NCI-H187 treated with DMSO at 0.1 percent for 48 hours (cell line): ENCODE data around the gene RPL6.
"Not testable (repeated sequence)": the region's sequence is repeated elsewhere in the genome, so short reads cannot be mapped to it uniquely, and the experiment has no call there.

ENCODE experiments used
- DNase-seq: peaks from one replicate; lab custom pipeline; 2025; lab: John Stamatoyannopoulos, UW

The RPL6 gene

DNA sequence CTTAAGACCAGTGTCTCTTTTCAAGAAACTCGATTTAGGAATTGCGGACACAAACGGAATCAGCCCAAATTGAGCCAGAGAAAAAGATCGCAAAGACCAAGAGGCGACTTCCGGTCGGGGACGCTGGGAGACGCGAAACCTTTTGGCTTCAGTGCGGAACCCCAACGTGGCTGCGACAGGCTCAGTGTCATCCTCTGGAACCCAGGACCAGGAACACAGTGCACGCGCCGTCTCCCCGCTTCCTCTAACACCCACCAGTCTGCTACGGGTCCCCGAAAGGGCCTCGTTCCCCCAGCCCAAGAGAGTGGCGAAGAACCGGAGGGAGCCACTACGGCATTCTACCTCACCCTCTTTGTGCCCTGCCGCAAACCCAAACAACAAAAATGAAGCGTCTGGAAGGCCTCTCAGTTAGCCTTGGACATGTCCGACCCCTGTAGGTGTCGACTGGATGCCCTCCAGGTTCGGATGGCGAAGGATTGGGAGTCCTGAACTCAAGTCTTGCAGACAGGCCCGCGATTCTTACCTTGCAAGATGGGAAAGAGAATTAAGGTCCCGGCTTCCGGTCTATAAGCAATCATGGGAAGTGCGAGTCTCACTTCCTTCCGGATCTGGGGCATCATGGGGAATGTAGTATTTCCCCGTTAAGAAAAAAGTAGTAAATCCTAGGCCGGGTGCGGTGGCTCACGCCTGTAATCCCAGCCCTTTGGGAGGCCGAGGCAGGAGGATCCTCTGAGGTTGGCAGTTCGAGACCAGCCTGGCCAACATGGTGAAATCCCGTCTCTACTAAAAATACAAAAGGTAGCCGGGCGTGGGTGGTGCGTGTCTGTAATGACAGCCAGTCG, at the start of gene RPL6:
Gene RPL6, minus strand, starts transcription at position 542 of the 842 bp plus-strand sequence. CDS start 949 bp downstream, outside the sequence.
- DNase-seq: peak; percentile 68

DNA sequence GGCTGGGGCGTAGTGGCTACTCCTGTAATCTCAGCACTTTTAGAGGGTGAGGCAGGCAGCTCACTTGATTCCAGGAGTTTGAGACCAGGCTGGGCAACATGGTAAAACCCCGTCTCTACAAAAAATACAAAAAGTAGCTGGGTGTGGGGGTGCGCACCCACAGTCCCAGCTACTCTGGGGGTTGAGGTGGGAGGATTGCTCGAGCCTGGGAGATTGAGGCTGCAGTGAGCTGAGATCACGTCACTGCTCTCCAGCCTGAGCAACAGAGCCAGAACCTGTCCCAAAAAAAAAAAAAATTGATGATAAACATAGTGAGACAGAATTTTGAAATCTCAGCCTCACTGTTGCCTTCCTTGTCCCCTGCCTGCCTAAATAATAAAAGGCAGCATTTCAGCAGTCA, 49.3 kb upstream of the RPL6 start:
- no peak for DNase-seq

- DNase-seq: no peak
Observed at GRCh38 chr12:112458330-112458729, 48.9 kb upstream of the RPL6 start.

DNA sequence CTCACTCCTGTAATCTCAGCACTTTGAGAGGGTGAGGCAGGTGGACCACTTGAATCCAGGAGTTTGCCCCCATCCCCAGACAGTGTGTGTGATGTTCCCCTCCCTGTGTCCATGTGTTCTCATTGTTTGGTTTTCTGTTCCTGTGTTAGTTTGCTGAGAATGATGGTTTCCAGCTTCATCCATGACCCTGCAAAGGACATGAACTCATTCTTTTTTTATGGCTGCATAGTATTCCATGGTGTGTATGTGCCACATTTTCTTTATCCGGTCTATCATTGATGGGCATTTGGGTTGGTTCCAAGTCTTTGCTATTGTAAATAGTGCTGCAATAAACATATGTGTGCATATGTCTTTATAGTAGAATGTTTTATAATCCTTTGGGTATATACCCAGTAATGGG, 47.7 kb upstream of the RPL6 start:
- DNase-seq: not testable (repeated sequence)

DNA sequence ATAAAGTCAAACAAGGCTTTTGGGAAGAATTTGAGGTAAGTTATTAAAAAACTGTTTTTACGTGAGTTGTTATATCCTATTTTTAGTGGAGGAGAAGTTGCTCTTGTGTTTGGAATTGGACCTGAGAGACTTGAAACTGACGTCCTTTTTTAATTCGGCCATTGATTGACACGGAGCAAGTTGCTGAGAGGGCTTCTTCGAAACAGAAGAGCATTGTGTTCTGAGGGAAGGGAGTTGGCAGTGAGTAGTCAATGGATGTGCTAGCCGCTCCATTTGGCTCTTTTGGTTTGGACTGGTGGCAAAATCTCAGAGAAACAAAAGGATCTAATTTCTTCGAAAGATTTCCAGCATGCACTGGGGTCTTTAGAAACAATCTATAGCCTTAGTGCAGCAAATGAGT, 46.6 kb upstream of the RPL6 start:
- DNase-seq: no peak

GRCh38 chr12:112450725-112451124, 41.3 kb upstream of the RPL6 start:
- no peak for DNase-seq

- not testable (repeated sequence) for DNase-seq
Observed at GRCh38 chr12:112448165-112448564, 38.8 kb upstream of the RPL6 start.

DNA sequence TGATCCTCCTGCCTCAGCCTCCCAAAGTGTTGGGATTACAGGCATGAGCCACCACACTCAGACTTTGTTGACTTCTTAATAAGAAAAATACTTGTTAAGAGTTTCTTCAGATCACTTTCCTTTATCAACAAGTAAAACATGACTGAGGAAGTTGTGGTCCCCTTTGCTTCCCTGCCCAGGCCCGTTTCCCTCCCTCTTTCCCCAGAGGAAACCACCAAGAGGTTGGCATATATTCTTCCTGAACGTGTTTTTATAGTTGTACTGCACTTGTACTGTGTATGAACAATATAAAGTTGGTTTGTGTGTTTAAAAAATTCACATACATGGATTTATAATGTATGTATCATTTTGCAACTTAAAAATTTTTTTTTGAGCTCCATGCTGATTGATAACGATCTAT, 37.7 kb upstream of the RPL6 start:
- DNase-seq: no peak

- no peak for DNase-seq
Observed at GRCh38 chr12:112446008-112446725, 36.8 kb upstream of the RPL6 start.

- DNase-seq: no peak
Observed at GRCh38 chr12:112443916-112444315, 34.5 kb upstream of the RPL6 start.

DNA sequence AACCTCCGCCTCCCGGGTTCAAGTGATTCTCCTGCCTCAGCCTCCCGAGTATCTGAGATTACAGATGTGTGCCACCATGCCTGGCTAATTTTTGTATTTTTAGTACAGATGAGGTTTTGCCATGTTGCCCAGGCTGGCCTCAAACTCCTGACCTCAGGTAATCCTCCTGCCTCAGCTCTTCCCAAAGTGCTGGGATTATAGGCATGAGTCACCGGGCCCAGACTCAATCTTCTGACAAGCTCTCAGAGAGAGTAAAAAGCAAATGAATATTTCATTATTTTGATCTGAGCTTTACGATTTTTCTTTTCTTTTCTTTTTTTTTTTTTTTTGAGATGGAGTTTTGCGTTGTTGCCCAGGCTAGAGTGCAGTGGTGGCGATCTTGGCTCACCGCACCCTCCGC, 31.2 kb upstream of the RPL6 start:
- DNase-seq: not testable (repeated sequence)

DNA sequence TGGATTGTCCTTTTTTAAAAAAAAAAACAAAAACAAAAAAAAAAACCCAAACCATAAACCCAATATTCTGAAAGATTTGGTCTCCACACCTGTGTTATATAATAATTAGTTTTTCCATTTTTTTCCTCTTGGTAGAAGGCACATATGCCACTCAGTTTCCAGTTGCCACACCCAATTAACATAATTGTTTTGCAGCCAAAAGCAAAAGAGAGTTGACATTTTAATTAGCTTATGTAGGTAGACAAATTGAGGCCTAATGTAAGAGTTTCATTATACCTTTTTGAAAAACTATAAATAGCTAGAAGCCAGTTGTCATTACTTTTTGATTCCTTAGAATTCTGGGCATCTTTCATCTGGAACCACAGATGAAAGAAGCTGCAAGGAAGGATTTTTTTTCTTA, 30.4 kb upstream of the RPL6 start:
- no peak for DNase-seq

DNA sequence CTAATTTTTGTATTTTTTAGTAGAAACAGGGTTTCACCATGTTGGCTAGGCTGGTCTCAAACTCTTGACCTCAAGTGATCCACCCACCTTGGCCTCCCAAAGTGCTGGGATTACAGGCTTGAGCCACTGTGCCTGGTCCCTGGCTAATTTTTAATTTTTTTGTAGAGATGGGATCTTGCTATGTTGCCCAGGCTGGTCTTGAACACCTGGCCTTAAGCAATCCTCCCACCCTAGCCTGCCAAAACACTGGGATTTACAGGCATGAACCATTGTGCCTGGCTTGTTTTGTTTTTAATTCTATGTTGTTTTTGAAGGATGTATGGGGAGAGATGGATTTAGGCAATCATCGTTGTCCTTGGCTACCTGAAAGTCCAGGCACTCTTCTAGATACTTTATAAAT, 29.2 kb upstream of the RPL6 start:
- DNase-seq: not testable (repeated sequence)

DNA sequence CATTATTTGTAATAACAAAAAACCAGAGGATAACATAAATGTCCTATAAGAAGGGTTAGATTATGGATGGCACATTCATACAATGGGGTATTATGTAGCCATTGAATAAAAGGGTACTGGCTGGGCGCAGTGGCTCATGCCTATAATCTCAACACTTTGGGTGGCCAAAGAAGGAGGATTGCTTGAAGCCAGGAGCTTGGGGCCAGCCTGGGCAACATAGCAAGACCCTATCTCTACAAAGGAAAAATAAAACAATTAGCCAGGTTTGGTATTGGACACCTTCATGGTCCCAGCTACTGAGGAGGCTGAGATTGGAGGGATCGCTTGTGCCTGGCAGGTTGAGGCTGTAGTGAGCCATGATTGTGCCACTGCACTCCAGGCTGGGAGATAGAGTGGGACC, 24.1 kb upstream of the RPL6 start:
- DNase-seq: no peak

DNA sequence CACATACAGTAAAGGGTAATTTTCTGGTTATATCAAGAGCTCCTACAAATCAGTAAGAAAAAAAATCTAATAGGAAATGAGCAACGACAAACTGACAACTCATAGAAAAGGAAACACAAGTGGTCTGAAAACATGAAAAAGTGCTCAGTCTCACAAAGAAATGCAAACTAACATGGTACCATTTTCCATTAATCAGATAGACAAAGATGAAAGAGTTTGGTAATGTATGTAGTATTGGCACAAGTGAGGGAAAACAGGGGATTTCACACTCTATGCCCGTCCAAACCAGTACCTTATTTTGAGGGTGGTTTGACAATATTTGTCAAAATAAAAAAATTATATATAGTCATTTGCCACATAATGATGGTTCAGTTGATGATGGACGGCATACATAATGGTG, 22.6 kb upstream of the RPL6 start:
- no peak for DNase-seq

GRCh38 chr12:112430929-112431328, 21.5 kb upstream of the RPL6 start:
- no peak for DNase-seq

- no peak for DNase-seq
Observed at GRCh38 chr12:112427760-112428159, 18.4 kb upstream of the RPL6 start.

DNA sequence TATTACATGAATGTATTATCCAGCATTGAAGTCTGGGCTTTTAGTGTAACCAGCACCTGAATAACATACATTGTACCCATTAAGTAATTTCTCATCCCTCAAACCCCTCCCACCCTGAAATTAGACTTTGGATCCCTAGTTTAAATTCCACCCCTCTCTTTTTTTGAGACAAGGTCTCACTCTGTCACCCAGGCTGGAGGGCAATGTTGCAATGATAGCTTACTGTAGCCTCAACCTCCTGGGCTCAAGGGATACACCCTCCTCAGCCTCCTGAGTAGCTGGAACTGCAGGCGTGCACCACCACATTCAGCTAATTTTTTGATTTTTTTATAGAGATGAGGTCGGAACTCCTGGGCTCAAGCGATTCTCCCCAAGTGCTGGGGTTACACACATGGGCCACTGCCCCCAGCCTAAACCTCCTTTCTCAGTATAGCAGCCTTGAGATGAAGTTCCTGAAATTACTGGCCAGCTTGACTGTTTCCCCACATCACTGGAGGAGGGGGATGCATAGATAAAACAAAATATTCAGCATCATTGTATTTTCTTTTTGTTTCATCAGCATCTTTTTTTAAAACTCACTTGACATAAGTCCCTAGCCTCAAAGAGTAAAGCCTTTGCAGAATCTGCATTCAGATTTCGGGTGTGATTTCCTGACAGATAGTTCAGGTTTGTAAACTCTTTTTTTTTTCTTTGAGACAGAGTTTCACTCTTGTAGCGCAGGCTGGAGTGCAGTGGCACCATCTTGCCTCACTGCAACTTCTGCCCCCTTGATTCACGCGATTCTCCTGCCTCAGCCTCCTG, 16.4 kb upstream of the RPL6 start:
- no peak for DNase-seq

- DNase-seq: no peak
Observed at GRCh38 chr12:112424126-112424525, 14.7 kb upstream of the RPL6 start.

DNA sequence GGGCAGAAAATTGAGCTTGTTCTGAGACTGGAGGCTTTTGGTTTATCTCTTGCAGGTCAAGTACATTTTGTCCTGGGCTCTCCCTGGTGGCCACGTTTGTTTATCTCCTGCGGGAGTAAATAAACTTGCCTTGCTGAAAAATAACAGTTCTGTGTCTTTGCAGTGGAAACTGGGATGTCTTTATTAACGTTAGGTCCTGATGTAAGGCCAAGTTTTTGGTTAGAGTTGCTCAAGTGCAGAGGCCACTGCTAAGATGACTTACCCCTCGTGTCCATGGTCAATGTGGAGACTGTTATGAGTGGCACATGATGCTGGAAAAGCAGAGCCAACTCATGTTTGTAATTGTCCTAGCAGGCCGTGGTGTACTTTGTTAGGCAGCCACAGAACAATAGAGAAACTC, 13.1 kb upstream of the RPL6 start:
- DNase-seq: no peak

DNA sequence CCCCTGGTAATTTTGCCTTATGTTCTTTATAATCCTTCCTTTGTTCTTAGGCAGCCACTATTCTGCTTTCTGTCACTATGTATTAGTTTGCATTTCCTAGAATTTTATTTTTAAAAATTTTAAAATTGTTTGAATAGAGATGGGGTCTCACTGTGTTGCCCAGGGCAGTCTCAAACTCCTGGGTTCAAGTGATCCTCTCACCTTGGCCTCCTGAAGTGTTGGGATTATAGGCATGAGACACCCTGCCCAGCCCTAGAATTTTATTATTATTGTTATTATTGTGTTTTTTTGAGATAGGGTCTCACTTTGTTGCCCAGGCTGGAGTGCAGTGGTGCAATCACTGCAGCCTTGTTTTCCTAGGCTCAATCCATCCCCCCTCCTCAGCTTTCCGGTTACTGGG, 12.0 kb upstream of the RPL6 start:
- no peak for DNase-seq

DNA sequence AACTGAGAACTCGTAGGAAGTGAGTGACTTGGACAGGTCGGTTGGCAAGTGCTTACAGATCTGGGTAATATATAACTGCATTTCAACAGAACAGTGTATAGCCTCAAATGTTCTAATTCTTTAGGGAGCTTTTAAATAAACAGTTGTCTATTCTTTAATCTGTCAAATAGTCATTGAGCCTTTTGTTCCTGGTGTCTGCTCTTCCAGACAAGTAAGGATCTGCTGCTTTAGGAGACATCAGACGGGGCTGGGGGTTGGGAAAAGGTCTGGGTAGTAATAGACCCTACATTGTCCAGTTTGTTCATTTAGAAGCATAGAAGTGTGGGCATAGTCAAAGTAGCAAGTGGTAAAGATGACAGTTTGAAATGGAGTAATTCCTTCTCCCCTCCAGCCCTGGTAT, 11.3 kb upstream of the RPL6 start:
- DNase-seq: no peak
